Endothelial cell (in vitro differentiated cells): ENCODE results near the gene RASAL3. TPM values are rescaled to one million over a fixed set of nuclear protein-coding genes. Genes with fewer than 3 reads are reported as not detected.

Experiments
- DNase-seq: peaks from one replicate; pipeline ENCODE4 v3.0.0; 2021; ENCODE audit warnings: low spot score
- H3K27ac Mint-ChIP-seq: one replicate; pipeline ENCODE4 v1.8.0; 2021; ENCODE audit warnings: mixed read lengths, inconsistent platforms; ENCODE audit not compliant: unreplicated experiment
- H3K27me3 Mint-ChIP-seq: one replicate; pipeline ENCODE4 v1.8.0; 2021; ENCODE audit warnings: mild to moderate bottlenecking, moderate library complexity, mixed read lengths, inconsistent platforms; ENCODE audit not compliant: unreplicated experiment
- H3K36me3 Mint-ChIP-seq: one replicate; pipeline ENCODE4 v1.8.0; 2021; ENCODE audit warnings: mild to moderate bottlenecking, low read depth, mixed read lengths, inconsistent platforms; ENCODE audit not compliant: unreplicated experiment
- H3K4me1 Mint-ChIP-seq: one replicate; pipeline ENCODE4 v1.8.0; 2021; ENCODE audit warnings: mild to moderate bottlenecking, mixed read lengths, inconsistent platforms; ENCODE audit not compliant: unreplicated experiment
- H3K4me3 Mint-ChIP-seq: one replicate; pipeline ENCODE4 v1.8.0; 2021; ENCODE audit warnings: mild to moderate bottlenecking, mixed read lengths, inconsistent platforms; ENCODE audit not compliant: unreplicated experiment
- H3K9me3 Mint-ChIP-seq: one replicate; pipeline ENCODE4 v1.8.0; 2021; ENCODE audit warnings: mixed read lengths, inconsistent platforms; ENCODE audit not compliant: unreplicated experiment
- CTCF ChIP-seq: fragments of 200-600 bp; sonication (generic); IDR thresholded peaks from one replicate; pipeline ENCODE4 v1.5.0; 2021; ENCODE audit warnings: antibody characterized with exemption; ENCODE audit not compliant: unreplicated experiment
- long read RNA-seq: library from polyadenylated mRNA; unstranded; transcript quantifications from one replicate; pipeline ENCODE4 v2.0.0, GENCODE V29; 2020; ENCODE audit not compliant: unreplicated experiment
- total RNA-seq: library from RNA; stranded (reverse); fragmentation: NEBNext Ultra II Directional; extraction: Animal tissue kit (Norgen Biotek cat#: 25700); gene quantifications from one replicate; pipeline ENCODE4 v1.2.1, GENCODE V29; 2021; ENCODE audit not compliant: unreplicated experiment

Gene RASAL3
- total RNA-seq, result 1.5 TPM
- long read RNA-seq, partial matches to known transcripts, result 1 of 1 reads
- long read RNA-seq, other reads (novel, unspliced or antisense), result 0 of 1 reads

DNA sequence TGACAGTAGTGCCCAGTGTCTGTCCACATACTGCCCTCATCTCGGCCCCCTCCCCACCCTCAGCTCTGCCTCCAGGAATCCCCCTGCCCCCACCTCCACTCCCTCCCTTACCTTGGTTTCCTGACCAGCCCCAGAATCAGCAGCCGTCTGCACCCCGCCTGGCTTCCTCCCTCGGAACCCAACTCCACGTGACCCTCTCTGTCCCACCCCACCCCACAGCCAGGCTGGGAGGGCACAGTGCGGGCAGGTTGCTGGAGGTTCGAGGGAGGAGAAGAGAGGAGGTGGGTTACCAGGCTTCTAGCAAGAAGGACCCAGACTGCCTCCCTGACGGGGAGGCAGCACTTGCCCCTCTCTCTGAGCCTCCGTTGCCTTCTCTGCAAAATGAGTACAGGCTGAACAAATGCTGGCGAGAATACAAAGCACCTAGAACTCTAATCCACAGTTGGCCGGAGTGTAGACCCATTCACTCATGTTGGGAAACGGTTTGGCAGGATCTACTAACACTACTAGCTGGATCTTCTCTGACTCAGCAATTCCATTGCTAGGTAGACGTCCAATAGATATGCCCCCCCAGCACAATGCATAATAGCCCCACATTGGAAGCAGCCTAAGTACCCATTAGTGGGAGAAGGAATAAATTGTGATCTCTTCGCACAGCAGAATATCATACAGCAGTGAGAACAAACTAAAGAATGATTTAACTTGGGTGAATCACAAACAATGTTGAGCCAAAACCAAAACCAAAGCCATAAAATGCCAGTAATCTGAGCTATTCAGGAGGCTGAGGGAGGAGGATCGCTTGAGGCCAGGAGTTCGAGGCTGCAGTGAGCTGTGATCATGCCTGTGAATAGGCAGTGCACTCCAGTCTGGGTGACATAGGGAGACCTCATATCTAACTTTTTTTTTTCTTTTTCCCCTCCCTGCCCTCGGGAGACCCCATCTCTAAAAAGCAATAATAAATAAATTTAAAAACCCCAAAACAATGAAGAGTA is at the start of gene RASAL3:
RASAL3 (minus strand) TSS at position 151 of the 992 bp plus-strand sequence. CDS start 186 bp downstream, outside the sequence.
- no peak within 1 kb of the TSS for H3K27ac Mint-ChIP-seq
- H3K4me1 Mint-ChIP-seq, result peaks cover 5% of the 10 kb centered on the region
- H3K9me3 Mint-ChIP-seq, result peaks cover 10% of the 10 kb centered on the region
- no peak for TF ChIP-seq CTCF
- peak within 1 kb of the TSS; percentile 21 for H3K4me3 Mint-ChIP-seq
- H3K36me3 Mint-ChIP-seq, result peaks cover 7% of the 10 kb centered on the region
- peaks cover 16% of the 10 kb centered on the region for H3K27me3 Mint-ChIP-seq
- DNase-seq, result no peak

- peaks cover 35% of the 10 kb centered on the region for H3K9me3 Mint-ChIP-seq
Observed at GRCh38 chr19:15511671-15512424, 47.5 kb upstream of the RASAL3 start.

GRCh38 chr19:15508035-15508710 is 43.8 kb upstream of the RASAL3 start, which contains the start of gene CYP4F22:
TSS of gene CYP4F22 (plus strand) at chr19:15508525. CDS start at chr19:15525337, 16,812 bp downstream.
- Mint-ChIP-seq H3K27ac (no peak within 1 kb of the TSS), H3K9me3 (peaks cover 39% of the 10 kb centered on the region), H3K36me3 (peaks cover 10% of the 10 kb centered on the region), H3K27me3 (peaks cover 8% of the 10 kb centered on the region), H3K4me1 (no peaks in the 10 kb centered on the region), H3K4me3 (peak within 1 kb of the TSS; percentile 62)
- no peak for DNase-seq
- no peak for TF ChIP-seq CTCF

More at GRCh38 chr19:15511671-15512424, 47.5 kb upstream of the RASAL3 start:
- no peak overlapping the region for H3K4me3 Mint-ChIP-seq
- H3K4me1 Mint-ChIP-seq, result no peaks in the 10 kb centered on the region
- no peak overlapping the region for H3K27ac Mint-ChIP-seq
- no peak for TF ChIP-seq CTCF
- peaks cover 7% of the 10 kb centered on the region for H3K36me3 Mint-ChIP-seq
- peaks cover 8% of the 10 kb centered on the region for H3K27me3 Mint-ChIP-seq
- DNase-seq, result no peak

- Mint-ChIP-seq H3K4me3 (no peak overlapping the region), H3K27me3 (peaks cover 8% of the 10 kb centered on the region), H3K9me3 (peaks cover 39% of the 10 kb centered on the region), H3K4me1 (no peaks in the 10 kb centered on the region), H3K36me3 (peaks cover 10% of the 10 kb centered on the region), H3K27ac (no peak overlapping the region)
- TF ChIP-seq CTCF, result no peak
- DNase-seq, result no peak
Observed at GRCh38 chr19:15507068-15508034, 43.0 kb upstream of the RASAL3 start.
